Caco-2 (cell line): ENCODE measurements around the gene PCAT7. TPM values are rescaled to one million over a fixed set of nuclear protein-coding genes. Genes with fewer than 3 reads are reported as not detected.

Experiments
- BruUV-seq: library from RNA; stranded (reverse); fragments of 400-500 nt; replicated peaks from 2 replicates; lab custom pipeline; 2021; lab: Mats Ljungman, UMichigan
- CTCF ChIA-PET: fragments of 300-600 bp; sonication (Branson Sonifier 250); formaldehyde crosslinking; loops from one replicate; lab custom pipeline; 2022; ENCODE audit warnings: antibody characterized with exemption; lab: Charles Lee
- POLR2A ChIA-PET: fragments of 300-600 bp; sonication (Branson Sonifier 250); formaldehyde crosslinking; loops from one replicate; lab custom pipeline; 2022; ENCODE audit warnings: antibody characterized with exemption; lab: Charles Lee
- DNase-seq, 2 experiments: peaks; one replicate each; pipeline versions ENCODE4 v3.0.0 to v3.0.0-alpha.2; 2020 to 2022
- H3K27me3 ChIP-seq: replicated peaks from 2 replicates; pipeline ENCODE4 v1.6.0; 2011; ENCODE audit warnings: low read length; ENCODE audit not compliant: control insufficient read depth, insufficient read depth
- H3K36me3 ChIP-seq: 2 replicates; pipeline ENCODE4 v1.5.1; 2011; ENCODE audit warnings: low read length; ENCODE audit not compliant: control insufficient read depth, insufficient read depth
- H3K4me1 ChIP-seq: fragments of 250-450 bp; sonication (Bioruptor Pico); 2 replicates; pipeline ENCODE4 v1.5.1; 2020; ENCODE audit warnings: mild to moderate bottlenecking
- H3K4me3 ChIP-seq: 2 replicates; pipeline ENCODE4 v1.5.1; 2011; ENCODE audit warnings: low read depth, mild to moderate bottlenecking, control low read depth, low read length
- H3K9me3 ChIP-seq: fragments of 250-450 bp; sonication (Bioruptor Pico); 2 replicates; pipeline ENCODE4 v1.5.1; 2020; ENCODE audit warnings: mild to moderate bottlenecking, moderate library complexity
- H3K27ac Mint-ChIP-seq: one replicate; pipeline ENCODE4 v1.8.0; 2022; ENCODE audit warnings: mixed read lengths; ENCODE audit not compliant: unreplicated experiment
- H3K27me3 Mint-ChIP-seq: one replicate; pipeline ENCODE4 v1.8.0; 2022; ENCODE audit warnings: mixed read lengths; ENCODE audit not compliant: insufficient read depth, unreplicated experiment
- H3K36me3 Mint-ChIP-seq: one replicate; pipeline ENCODE4 v1.8.0; 2022; ENCODE audit warnings: mild to moderate bottlenecking, mixed read lengths; ENCODE audit not compliant: insufficient read depth, unreplicated experiment
- H3K4me1 Mint-ChIP-seq: one replicate; pipeline ENCODE4 v1.8.0; 2022; ENCODE audit warnings: low read depth, mixed read lengths; ENCODE audit not compliant: unreplicated experiment
- H3K4me3 Mint-ChIP-seq: one replicate; pipeline ENCODE4 v1.8.0; 2022; ENCODE audit warnings: mild to moderate bottlenecking, moderate library complexity, mixed read lengths; ENCODE audit not compliant: unreplicated experiment
- H3K9me3 Mint-ChIP-seq: one replicate; pipeline ENCODE4 v1.8.0; 2022; ENCODE audit warnings: mixed read lengths; ENCODE audit not compliant: unreplicated experiment
- CTCF ChIP-seq, 2 experiments: fragments of 200-600 bp in 1 of 2; IDR thresholded peaks; 1 replicate in 1 of 2; 2 replicates in 1 of 2; pipeline versions ENCODE4 v1.5.1 to v1.8.0; 2011 to 2022; ENCODE audit warnings: antibody characterized with exemption in 1 of 2, control low read depth in 1 of 2, inconsistent platforms in 1 of 2, low read depth in 1 of 2, low read length in 1 of 2, mild to moderate bottlenecking in 1 of 2, moderate library complexity in 1 of 2; ENCODE audit not compliant: insufficient read depth in 1 of 2, severe bottlenecking in 1 of 2, unreplicated experiment in 1 of 2
- intact Hi-C: fragments of 100-400 bp; cut with micrococcal nuclease; formaldehyde crosslinking; loops from one replicate; pipeline ENCODE4 v1.10.0; 2022; ENCODE audit not compliant: unreplicated experiment
- total RNA-seq: library from RNA; stranded (reverse); gene quantifications from 2 replicates; pipeline ENCODE4 v1.2.3, GENCODE V29; 2022

The PCAT7 gene
- total RNA-seq, 1 experiment from 2014 or later: 10.4 TPM

- H3K4me3 ChIP-seq: no peak overlapping the region
- Mint-ChIP-seq H3K4me3 (no peak overlapping the region), H3K36me3 (no peaks in the 10 kb centered on the region), H3K4me1 (peaks cover 34% of the 10 kb centered on the region), H3K9me3 (no peaks in the 10 kb centered on the region), H3K27ac (no peak overlapping the region), H3K27me3 (no peaks in the 10 kb centered on the region)
- H3K27me3 ChIP-seq: no peaks in the 10 kb centered on the region
- no peaks in the 10 kb centered on the region for H3K36me3 ChIP-seq
- H3K9me3 ChIP-seq: no peaks in the 10 kb centered on the region
- no peak for DNase-seq
- peaks cover 24% of the 10 kb centered on the region for H3K4me1 ChIP-seq
- no peak for TF ChIP-seq CTCF (IDR thresholded peaks at IDR 0.05; ENCODE audit: insufficient read depth in 1 of 2, low read depth in 1 of 2, low read length in 1 of 2, severe bottlenecking in 1 of 2, unreplicated experiment in 1 of 2)
- POLR2A ChIA-PET: no interaction called here
- intact Hi-C loops: loop anchor here (1.0 kb wide), 1 partner anchor 48 kb away; no protein-coding TSS in a partner anchor
- CTCF ChIA-PET: no interaction called here
- no TSS peak for BruUV-seq
These were observed 47.8 kb downstream of the PCAT7 start for GRCh38 chr9:94602666-94603065.

GRCh38 chr9:94603259-94604160, 48.6 kb downstream of the PCAT7 start:
- Histone ChIP-seq H3K4me1 (peaks cover 31% of the 10 kb centered on the region), H3K9me3 (no peaks in the 10 kb centered on the region), H3K36me3 (no peaks in the 10 kb centered on the region), H3K4me3 (peak overlapping the region; percentile 16; the same call in 1 of the 2 replicates), H3K27me3 (no peaks in the 10 kb centered on the region)
- peak; percentile 70 to 78 for TF ChIP-seq CTCF (IDR thresholded peaks at IDR 0.05; ENCODE audit: insufficient read depth in 1 of 2, low read depth in 1 of 2, low read length in 1 of 2, severe bottlenecking in 1 of 2, unreplicated experiment in 1 of 2)
- Mint-ChIP-seq H3K27me3 (no peaks in the 10 kb centered on the region), H3K9me3 (no peaks in the 10 kb centered on the region), H3K4me1 (peaks cover 35% of the 10 kb centered on the region), H3K4me3 (peak overlapping the region; percentile 33), H3K27ac (peak overlapping the region; percentile 64), H3K36me3 (no peaks in the 10 kb centered on the region)
- DNase-seq: peak; percentile 83 to 85
- POLR2A ChIA-PET: interaction anchor here (1.1 kb wide), 1 partner anchor 49 kb away, joined by 10 read pairs; the partner anchor contains the start of gene PCAT7
- BruUV-seq: no TSS peak
- intact Hi-C loops: loop anchor here (1.0 kb wide), 1 partner anchor 49 kb away; no protein-coding TSS in a partner anchor
- CTCF ChIA-PET: interaction anchor here (0.5 to 1.4 kb wide), 3 partner anchors 32 to 226 kb away, joined by 3 to 9 read pairs (median 8); partner anchors contain the start of gene PCAT7

GRCh38 chr9:94606646-94607422, 52.0 kb downstream of the PCAT7 start:
- Histone ChIP-seq H3K27me3 (no peaks in the 10 kb centered on the region), H3K4me3 (no peak overlapping the region), H3K9me3 (no peaks in the 10 kb centered on the region), H3K36me3 (no peaks in the 10 kb centered on the region), H3K4me1 (peaks cover 36% of the 10 kb centered on the region)
- H3K27me3 Mint-ChIP-seq: no peaks in the 10 kb centered on the region
- no peak overlapping the region for H3K4me3 Mint-ChIP-seq
- no TSS peak for BruUV-seq
- peaks cover 35% of the 10 kb centered on the region for H3K4me1 Mint-ChIP-seq
- ChIA-PET POLR2A (no interaction called here), CTCF (interaction anchor here (0.6 kb wide), 1 partner anchor 63 kb away, joined by 3 read pairs; no protein-coding TSS in a partner anchor)
- intact Hi-C loops: no loop called here
- peak overlapping the region; percentile 71 for H3K27ac Mint-ChIP-seq
- DNase-seq: no peak
- H3K36me3 Mint-ChIP-seq: no peaks in the 10 kb centered on the region
- no peak for TF ChIP-seq CTCF (IDR thresholded peaks at IDR 0.05; ENCODE audit: insufficient read depth in 1 of 2, low read depth in 1 of 2, low read length in 1 of 2, severe bottlenecking in 1 of 2, unreplicated experiment in 1 of 2)
- no peaks in the 10 kb centered on the region for H3K9me3 Mint-ChIP-seq
